DND-41 (cell line): ENCODE measurements around the gene ZNF526.

Experiments used
- ATAC-seq: fragments of 200-7000 bp; cut with Tn5 transposase; 3 replicates; pipeline ENCODE4 v1.9.1; 2021; ENCODE audit warnings: low read depth; ENCODE audit not compliant: insufficient read depth
- DNase-seq: peaks from one replicate; pipeline ENCODE4 v3.0.0-alpha.2; 2020
- H2AFZ ChIP-seq: 2 replicates; pipeline ENCODE4 v1.6.0; 2012; ENCODE audit warnings: low read depth, low read length
- H3K27ac ChIP-seq: 2 replicates; pipeline ENCODE4 v1.5.1; 2012; ENCODE audit warnings: low read length, inconsistent platforms
- H3K27me3 ChIP-seq: fragments of 200-600 bp; sonication (generic); 2 replicates; pipeline ENCODE4 v1.6.0; 2012; ENCODE audit warnings: low read length, mild to moderate bottlenecking, inconsistent platforms; ENCODE audit not compliant: insufficient read depth, poor library complexity
- H3K36me3 ChIP-seq: 2 replicates; pipeline ENCODE4 v1.5.1; 2012; ENCODE audit warnings: low read length, inconsistent platforms; ENCODE audit not compliant: insufficient read depth
- H3K4me1 ChIP-seq: 2 replicates; pipeline ENCODE4 v1.5.1; 2012; ENCODE audit warnings: mild to moderate bottlenecking, low read length; ENCODE audit not compliant: insufficient read depth
- H3K4me2 ChIP-seq: 2 replicates; pipeline ENCODE4 v1.6.0; 2012; ENCODE audit warnings: mild to moderate bottlenecking, moderate library complexity, low read length, inconsistent platforms; ENCODE audit not compliant: insufficient read depth
- H3K4me3 ChIP-seq, 2 experiments: fragments of 200-600 bp in 1 of 2; shearing (Covaris generic) in 1 of 2; 2 replicates each; pipeline ENCODE4 v1.5.1; 2012 to 2016; ENCODE audit warnings: inconsistent platforms in 2 of 2, low read length in 2 of 2, mild to moderate bottlenecking in 2 of 2, low read depth in 1 of 2, moderate library complexity in 1 of 2
- H3K79me2 ChIP-seq: 2 replicates; pipeline ENCODE4 v1.6.0; 2012; ENCODE audit warnings: low read length, inconsistent platforms; ENCODE audit not compliant: insufficient read depth
- H3K9ac ChIP-seq: 2 replicates; pipeline ENCODE4 v1.6.0; 2012; ENCODE audit warnings: low read depth, mild to moderate bottlenecking, inconsistent platforms, low read length, moderate library complexity
- H3K9me3 ChIP-seq: 2 replicates; pipeline ENCODE4 v1.5.1; 2012; ENCODE audit warnings: low read length, moderate library complexity, mild to moderate bottlenecking, inconsistent platforms; ENCODE audit not compliant: insufficient read depth, severe bottlenecking
- H4K20me1 ChIP-seq: 2 replicates; pipeline ENCODE4 v1.6.0; 2012; ENCODE audit warnings: low read length; ENCODE audit not compliant: insufficient read depth
- EZH2 ChIP-seq: IDR thresholded peaks from 3 replicates; pipeline ENCODE4 v1.6.1; 2012; ENCODE audit warnings: borderline replicate concordance, low read depth, mild to moderate bottlenecking, moderate library complexity, low read length, inconsistent platforms; ENCODE audit not compliant: severe bottlenecking
- TF ChIP-seq, protein P1 (sequence below): IDR thresholded peaks from 2 replicates; pipeline ENCODE4 v1.5.1; 2012; ENCODE audit warnings: borderline replicate concordance, low read length, moderate library complexity, mild to moderate bottlenecking; ENCODE audit not compliant: poor library complexity, severe bottlenecking; ENCODE audit errors: extremely low read depth

Gene ZNF526

GRCh38 chr19:42235181-42235580 lies 15.1 kb downstream of the ZNF526 start:
- Histone ChIP-seq H3K4me3 (no peak overlapping the region), H3K4me2 (no peak overlapping the region), H3K27ac (no peak overlapping the region), H3K79me2 (peaks cover 53% of the 10 kb centered on the region), H3K27me3 (no peaks in the 10 kb centered on the region), H3K36me3 (peaks cover 90% of the 10 kb centered on the region), H4K20me1 (peaks cover 58% of the 10 kb centered on the region), H3K4me1 (peaks cover 13% of the 10 kb centered on the region), H2AFZ (no peak overlapping the region), H3K9me3 (no peaks in the 10 kb centered on the region), H3K9ac (no peak overlapping the region)
- ATAC-seq, result no peak
- no peak for DNase-seq
- TF ChIP-seq, protein P1, sequence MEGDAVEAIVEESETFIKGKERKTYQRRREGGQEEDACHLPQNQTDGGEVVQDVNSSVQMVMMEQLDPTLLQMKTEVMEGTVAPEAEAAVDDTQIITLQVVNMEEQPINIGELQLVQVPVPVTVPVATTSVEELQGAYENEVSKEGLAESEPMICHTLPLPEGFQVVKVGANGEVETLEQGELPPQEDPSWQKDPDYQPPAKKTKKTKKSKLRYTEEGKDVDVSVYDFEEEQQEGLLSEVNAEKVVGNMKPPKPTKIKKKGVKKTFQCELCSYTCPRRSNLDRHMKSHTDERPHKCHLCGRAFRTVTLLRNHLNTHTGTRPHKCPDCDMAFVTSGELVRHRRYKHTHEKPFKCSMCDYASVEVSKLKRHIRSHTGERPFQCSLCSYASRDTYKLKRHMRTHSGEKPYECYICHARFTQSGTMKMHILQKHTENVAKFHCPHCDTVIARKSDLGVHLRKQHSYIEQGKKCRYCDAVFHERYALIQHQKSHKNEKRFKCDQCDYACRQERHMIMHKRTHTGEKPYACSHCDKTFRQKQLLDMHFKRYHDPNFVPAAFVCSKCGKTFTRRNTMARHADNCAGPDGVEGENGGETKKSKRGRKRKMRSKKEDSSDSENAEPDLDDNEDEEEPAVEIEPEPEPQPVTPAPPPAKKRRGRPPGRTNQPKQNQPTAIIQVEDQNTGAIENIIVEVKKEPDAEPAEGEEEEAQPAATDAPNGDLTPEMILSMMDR, result no peak
- TF ChIP-seq EZH2, result no peak

- H3K79me2 ChIP-seq, result peaks cover 71% of the 10 kb centered on the region
- H3K4me2 ChIP-seq, result peak overlapping the region; percentile 97
- 0 out of 2 replicates have a peak overlapping the region, but pooled peaks have one; percentile 82 for H3K9ac ChIP-seq
- ATAC-seq, result no peak
- no peak overlapping the region for H3K4me3 ChIP-seq
- peaks cover 42% of the 10 kb centered on the region; the same call in 1 of the 2 replicates for H4K20me1 ChIP-seq
- H3K4me1 ChIP-seq, result peaks cover 35% of the 10 kb centered on the region
- no peak for TF ChIP-seq EZH2
- TF ChIP-seq, protein P1, result no peak
- no peak overlapping the region for H2AFZ ChIP-seq
- H3K27ac ChIP-seq, result no peak overlapping the region
- H3K27me3 ChIP-seq, result no peaks in the 10 kb centered on the region
- H3K36me3 ChIP-seq, result peaks cover 52% of the 10 kb centered on the region
- no peaks in the 10 kb centered on the region for H3K9me3 ChIP-seq
- DNase-seq, result no peak
Observed at GRCh38 chr19:42239544-42240220, 19.6 kb downstream of the ZNF526 start.

DNA sequence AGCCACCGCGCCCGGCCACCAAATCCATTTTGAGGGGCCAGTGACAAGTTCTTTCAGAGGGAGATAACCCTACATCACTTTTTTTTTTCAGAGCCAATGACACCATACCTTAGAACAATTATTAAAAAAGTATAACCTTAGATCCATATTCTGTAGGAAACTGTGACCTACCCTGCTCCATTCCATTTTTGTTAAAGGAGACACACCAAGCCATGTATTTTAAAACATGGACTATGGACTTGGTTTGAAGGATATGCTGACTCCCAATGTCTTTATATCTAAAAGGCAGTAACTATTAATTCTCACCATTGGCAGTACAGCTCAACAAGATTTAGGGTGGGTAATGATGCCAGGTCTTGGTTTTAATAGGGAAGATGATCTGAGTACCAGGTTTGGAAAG lies 21.2 kb downstream of the ZNF526 start:
- H3K36me3 ChIP-seq, result peaks cover 36% of the 10 kb centered on the region
- TF ChIP-seq, protein P1, result no peak
- no peak for TF ChIP-seq EZH2
- H3K4me1 ChIP-seq, result peaks cover 44% of the 10 kb centered on the region
- H3K9ac ChIP-seq, result peak overlapping the region; percentile 82
- H2AFZ ChIP-seq, result no peak overlapping the region
- ATAC-seq (no peak), DNase-seq (no peak)
- H3K4me2 ChIP-seq, result peak overlapping the region; percentile 97
- H3K4me3 ChIP-seq, result peak overlapping the region; percentile 70 to 85
- peak overlapping the region; percentile 94 for H3K27ac ChIP-seq
- no peaks in the 10 kb centered on the region for H3K27me3 ChIP-seq
- H3K79me2 ChIP-seq, result peaks cover 59% of the 10 kb centered on the region
- H3K9me3 ChIP-seq, result no peaks in the 10 kb centered on the region
- peaks cover 29% of the 10 kb centered on the region; the same call in 1 of the 2 replicates for H4K20me1 ChIP-seq
